ENCODE measurements around the gene ARID3A. TPM values are rescaled to one million over a fixed set of nuclear protein-coding genes. Genes with fewer than 3 reads are reported as not detected.

ARID3A gene
- total and polyA plus RNA-seq, 2 of the 13 experiments (the other 11 are each of a cell fraction or from before 2014, with no cell fraction given): 71.3 to 77.9 TPM

GRCh38 chr19:934865-935479, 9.1 kb downstream of the ARID3A start (continued):
- TF ChIP-seq ZBTB7B (CRISPR knock-in tag; IDR thresholded peaks at IDR 0.05) (peak; percentile 97), KLF9 (CRISPR knock-in tag; IDR thresholded peaks at IDR 0.05; ENCODE audit: low read depth) (peak; percentile 95), ZNF83 (CRISPR knock-in tag; IDR thresholded peaks at IDR 0.05; ENCODE audit: borderline replicate concordance) (peak; percentile 25; the same call in 1 of the 2 replicates), SRSF1 (optimal IDR thresholded peaks at IDR 0.05; ENCODE audit: low read depth, low read length) (peak; percentile 42), MIXL1 (CRISPR knock-in tag; IDR thresholded peaks at IDR 0.05) (peak; percentile 54; the same call in 1 of the 2 replicates), ATF1 (CRISPR knock-in tag; IDR thresholded peaks at IDR 0.05) (no peak)

- Histone ChIP-seq H3K9me3 (ENCODE audit: low read length) (no peaks in the 10 kb centered on the region), H3K79me2 (ENCODE audit: insufficient read depth, low read length) (peaks cover 82% of the 10 kb centered on the region), H3K4me1 (ENCODE audit: insufficient read depth, low read length) (peaks cover 83% of the 10 kb centered on the region), H3K36me3 (replicated peaks in 1 of 2; ENCODE audit: control insufficient read depth in 1 of 2, insufficient read depth in 2 of 2, low read length in 2 of 2) (peaks cover 20 to 64% of the 10 kb centered on the region in 2 experiments; a peak in 4 of 5 replicates), H3K9ac (ENCODE audit: insufficient read depth, low read depth, low read length) (no peak overlapping the region), H4K20me1 (ENCODE audit: insufficient read depth, low read length) (peaks cover 56% of the 10 kb centered on the region; the same call in 1 of the 2 replicates), H3K4me3 (replicated peaks in 1 of 3; ENCODE audit: insufficient read depth in 1 of 3, low read depth in 2 of 3, low read length in 3 of 3) (no peak overlapping the region), H2AFZ (ENCODE audit: low read length) (no peak overlapping the region), H3K4me2 (ENCODE audit: low read depth, low read length) (no peak overlapping the region), H3K27ac (ENCODE audit: extremely low read length, insufficient read depth, low read length) (no peak overlapping the region), H3K27me3 (ENCODE audit: control insufficient read depth in 1 of 2, insufficient read depth in 2 of 2, low read length in 2 of 2) (no peaks in the 10 kb centered on the region)
- CTCF ChIA-PET (ENCODE audit: low intra/inter-chr PET ratio, low total read pairs): no interaction called here
- intact Hi-C loops (cut with micrococcal nuclease; ENCODE audit: unreplicated experiment): no loop called here
- FAIRE-seq (no peak), DNase-seq (ENCODE audit: low spot score) (no peak), ATAC-seq (no peak)
- TF ChIP-seq POLR2G (IDR thresholded peaks at IDR 0.05; ENCODE audit: low read depth, low read length) (peak; percentile 2; the same call in 1 of the 2 replicates), ZNF569 (CRISPR knock-in tag; IDR thresholded peaks at IDR 0.05; ENCODE audit: borderline replicate concordance) (no peak), AKAP8 (CRISPR knock-in tag; IDR thresholded peaks at IDR 0.05) (peak; percentile 69; the same call in 1 of the 2 replicates), ZNF121 (CRISPR knock-in tag; IDR thresholded peaks at IDR 0.05) (peak; percentile 71; the same call in 1 of the 2 replicates), ZNF460 (CRISPR knock-in tag; IDR thresholded peaks at IDR 0.05; ENCODE audit: borderline replicate concordance) (peak; percentile 30; the same call in 1 of the 2 replicates)
- in situ Hi-C loops (cut with HindIII; ENCODE audit: extremely low pct_ligation_motif_present, low pct_unique_long_range_greater_than_20kb): no loop called here
- POLR2A ChIA-PET: interaction anchor here (0.7 to 2.5 kb wide), 5 partner anchors 9 to 48 kb away, joined by 4 to 28 read pairs (median 6); partner anchors contain the start of gene WDR18
- no TSS peak for BruUV-seq (replicated peaks)
- 99% methylated on average over 10 of the region's 10 CpGs for WGBS (ENCODE audit: low lambda C conversion rate)
Observed at GRCh38 chr19:936175-936546, 10.3 kb downstream of the ARID3A start.

Measured in HepG2 (cell line).